ENCODE data around the gene EIF4G1. TPM values are rescaled to one million over a fixed set of nuclear protein-coding genes. Genes with fewer than 3 reads are reported as not detected.

EIF4G1 gene
- total RNA-seq, 4 donors from 2014 or later, result 382 to 463 (median 418) TPM

- no peak for DNase-seq (ENCODE audit: low spot score in 2 of 2)
- peaks cover 69% of the 10 kb centered on the region for H3K4me1 ChIP-seq
- peak overlapping the region; percentile 99 for H3K27ac ChIP-seq
- peak overlapping the region; percentile 78 for H3K4me3 ChIP-seq
- no peaks in the 10 kb centered on the region for H3K9me3 ChIP-seq
- 79% methylated on average over 7 of the region's 7 CpGs for WGBS
- H3K36me3 ChIP-seq, result peaks cover 25% of the 10 kb centered on the region
- no peak for TF ChIP-seq POLR2AphosphoS5 (IDR thresholded peaks at IDR 0.05)
- TF ChIP-seq EP300 (IDR thresholded peaks at IDR 0.05), result no peak
- TF ChIP-seq POLR2A (IDR thresholded peaks at IDR 0.05), result no peak
- no peak for TF ChIP-seq CTCF (IDR thresholded peaks at IDR 0.05)
- no peaks in the 10 kb centered on the region for H3K27me3 ChIP-seq
These were observed 2.4 kb downstream of the EIF4G1 start for GRCh38 chr3:184316792-184317191.

DNA sequence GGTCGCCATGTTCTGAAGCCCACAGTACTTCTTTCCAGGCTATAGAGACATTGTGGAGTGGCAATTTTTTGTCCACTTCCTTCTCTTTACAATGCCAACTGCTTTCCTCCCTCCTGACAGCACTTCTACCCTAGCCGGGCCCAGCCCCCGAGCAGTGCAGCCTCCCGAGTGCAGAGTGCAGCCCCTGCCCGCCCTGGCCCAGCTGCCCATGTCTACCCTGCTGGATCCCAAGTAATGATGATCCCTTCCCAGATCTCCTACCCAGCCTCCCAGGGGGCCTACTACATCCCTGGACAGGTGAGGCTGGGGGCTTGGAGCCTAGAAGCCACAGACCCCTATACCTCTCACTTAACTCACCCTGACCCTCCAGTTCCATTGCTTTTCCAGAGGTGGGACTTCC, 2.8 kb downstream of the EIF4G1 start:
- WGBS, result 72% methylated on average over 5 of the region's 5 CpGs
- H3K36me3 ChIP-seq, result peaks cover 29% of the 10 kb centered on the region
- peak overlapping the region; percentile 1 for H3K27ac ChIP-seq
- H3K4me3 ChIP-seq, result peak overlapping the region; percentile 78
- H3K9me3 ChIP-seq, result no peaks in the 10 kb centered on the region
- DNase-seq (ENCODE audit: low spot score in 2 of 2), result no peak
- no peak for TF ChIP-seq EP300 (IDR thresholded peaks at IDR 0.05)
- no peak for TF ChIP-seq POLR2AphosphoS5 (IDR thresholded peaks at IDR 0.05)
- no peak for TF ChIP-seq CTCF (IDR thresholded peaks at IDR 0.05)
- no peak for TF ChIP-seq POLR2A (IDR thresholded peaks at IDR 0.05)
- H3K27me3 ChIP-seq, result no peaks in the 10 kb centered on the region
- peaks cover 73% of the 10 kb centered on the region for H3K4me1 ChIP-seq

DNA sequence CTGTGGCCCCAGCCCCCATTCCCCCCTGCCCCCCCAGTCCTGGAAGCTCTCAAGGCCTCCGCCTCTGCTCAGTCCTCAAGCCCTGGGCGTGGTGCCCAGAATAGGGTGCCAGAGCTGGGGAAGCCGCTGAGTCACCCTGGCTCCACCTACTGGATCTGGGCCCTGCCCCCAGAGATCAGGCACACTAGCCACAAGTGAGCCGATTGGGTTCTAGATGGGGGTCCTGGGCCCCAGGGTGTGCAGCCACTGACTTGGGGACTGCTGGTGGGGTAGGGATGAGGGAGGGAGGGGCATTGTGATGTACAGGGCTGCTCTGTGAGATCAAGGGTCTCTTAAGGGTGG, 5.7 kb downstream of the EIF4G1 start:
- 20% methylated on average over 1 of the region's 4 CpGs for WGBS
- Histone ChIP-seq H3K27me3 (no peaks in the 10 kb centered on the region), H3K36me3 (peaks cover 57% of the 10 kb centered on the region), H3K4me1 (peaks cover 73% of the 10 kb centered on the region), H3K9me3 (no peaks in the 10 kb centered on the region), H3K4me3 (peak overlapping the region; percentile 49), H3K27ac (peak overlapping the region; percentile 93)
- TF ChIP-seq EP300 (IDR thresholded peaks at IDR 0.05), result no peak
- TF ChIP-seq POLR2A (IDR thresholded peaks at IDR 0.05), result no peak
- TF ChIP-seq CTCF (IDR thresholded peaks at IDR 0.05), result no peak
- no peak for TF ChIP-seq POLR2AphosphoS5 (IDR thresholded peaks at IDR 0.05)
- DNase-seq (ENCODE audit: low spot score in 2 of 2), result peak; percentile 96 to 98

- Histone ChIP-seq H3K4me3 (no peak overlapping the region), H3K4me1 (peaks cover 59% of the 10 kb centered on the region), H3K27ac (peak overlapping the region; percentile 93), H3K36me3 (peaks cover 73% of the 10 kb centered on the region), H3K27me3 (no peaks in the 10 kb centered on the region), H3K9me3 (no peaks in the 10 kb centered on the region)
- no peak for TF ChIP-seq CTCF (IDR thresholded peaks at IDR 0.05)
- no peak for TF ChIP-seq POLR2AphosphoS5 (IDR thresholded peaks at IDR 0.05)
- WGBS, result 88% methylated on average over 5 of the region's 5 CpGs
- no peak for DNase-seq (ENCODE audit: low spot score in 2 of 2)
These were observed 7.3 kb downstream of the EIF4G1 start for GRCh38 chr3:184321666-184322065.

DNA sequence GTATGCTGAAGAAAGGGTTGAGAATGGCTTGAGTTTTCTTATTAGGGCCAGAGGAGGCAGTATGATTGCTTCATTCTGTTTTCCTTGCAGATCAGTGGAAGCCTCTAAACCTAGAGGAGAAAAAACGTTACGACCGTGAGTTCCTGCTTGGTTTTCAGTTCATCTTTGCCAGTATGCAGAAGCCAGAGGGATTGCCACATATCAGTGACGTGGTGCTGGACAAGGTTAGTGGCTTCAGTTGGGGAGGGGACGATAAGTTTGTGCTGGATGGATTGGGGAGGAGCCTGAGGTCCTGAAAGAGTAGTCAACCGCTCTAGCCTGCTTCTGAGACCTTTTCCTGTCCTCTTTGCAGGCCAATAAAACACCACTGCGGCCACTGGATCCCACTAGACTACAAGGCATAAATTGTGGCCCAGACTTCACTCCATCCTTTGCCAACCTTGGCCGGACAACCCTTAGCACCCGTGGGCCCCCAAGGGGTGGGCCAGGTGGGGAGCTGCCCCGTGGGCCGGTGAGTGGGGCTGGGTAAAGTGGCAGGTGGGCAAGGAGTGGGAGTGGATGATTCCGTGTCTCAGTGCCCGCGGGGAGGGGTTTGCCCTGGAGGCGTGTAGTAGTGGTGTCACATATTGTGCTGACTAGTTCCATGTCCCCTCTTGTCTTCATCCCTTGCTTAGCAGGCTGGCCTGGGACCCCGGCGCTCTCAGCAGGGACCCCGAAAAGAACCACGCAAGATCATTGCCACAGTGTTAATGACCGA, 8.5 kb downstream of the EIF4G1 start:
- H3K9me3 ChIP-seq, result no peaks in the 10 kb centered on the region
- whole genome bisulfite sequencing, result 84% methylated on average over 20 of the region's 20 CpGs
- H3K4me1 ChIP-seq, result peaks cover 46% of the 10 kb centered on the region
- H3K27ac ChIP-seq, result peak overlapping the region; percentile 93
- DNase-seq (ENCODE audit: low spot score in 2 of 2), result no peak
- H3K4me3 ChIP-seq, result no peak overlapping the region
- TF ChIP-seq EP300 (IDR thresholded peaks at IDR 0.05) (no peak), POLR2A (IDR thresholded peaks at IDR 0.05) (no peak), CTCF (IDR thresholded peaks at IDR 0.05) (no peak), POLR2AphosphoS5 (IDR thresholded peaks at IDR 0.05) (no peak)
- peaks cover 75% of the 10 kb centered on the region for H3K36me3 ChIP-seq
- no peaks in the 10 kb centered on the region for H3K27me3 ChIP-seq

Measured in suprapubic skin (tissue), 4 donors.